HG03064 (cell line): ENCODE measurements around the gene PTGR3.

ENCODE experiments used
- ATAC-seq: cut with Tn5 transposase; IDR thresholded peaks from one replicate; pipeline ENCODE4 v1.9.1; 2021; ENCODE audit warnings: low read depth; ENCODE audit not compliant: unreplicated experiment

The PTGR3 gene

GRCh38 chr18:75216212-75216910, 7.4 kb upstream of the PTGR3 start:
- ATAC-seq, result no peak

DNA sequence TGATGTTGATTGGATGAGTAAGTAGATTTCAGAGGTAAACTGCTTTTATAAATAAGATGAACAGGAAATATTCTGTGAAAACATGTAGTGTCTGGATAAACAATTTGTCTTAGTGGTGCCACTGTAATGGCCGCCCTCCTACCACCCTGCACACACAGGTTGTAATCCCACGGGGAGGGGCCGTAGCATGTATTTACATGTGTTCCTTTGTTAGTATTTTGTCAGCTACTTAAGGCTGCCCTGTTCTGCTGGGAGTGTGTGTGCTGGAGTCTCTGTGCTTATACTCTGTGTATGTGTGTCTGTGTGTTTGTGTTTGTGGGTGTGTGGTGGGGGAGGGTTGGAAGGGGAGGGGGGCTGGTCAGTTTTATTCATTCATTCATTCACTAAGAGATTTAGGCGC, 6.7 kb upstream of the PTGR3 start:
- ATAC-seq, result no peak

GRCh38 chr18:75214766-75215510, 6.0 kb upstream of the PTGR3 start:
- no peak for ATAC-seq

DNA sequence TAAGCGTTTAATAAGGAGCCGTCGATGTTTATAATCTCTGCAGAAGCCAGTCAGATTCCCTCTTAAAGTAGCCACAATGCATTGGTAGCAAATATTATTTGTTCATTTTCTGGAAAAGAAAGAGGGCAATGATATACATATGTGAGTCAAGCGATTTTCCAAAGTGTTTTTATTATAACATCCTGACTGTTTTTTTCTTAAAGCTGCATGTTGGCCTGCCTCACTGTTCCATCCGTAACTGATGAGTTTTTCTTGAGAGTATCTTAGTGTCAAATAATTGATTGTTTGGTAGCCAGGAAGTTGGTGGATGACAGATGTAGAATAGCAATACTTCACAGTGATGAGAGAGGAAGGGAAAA, 5.4 kb upstream of the PTGR3 start:
- ATAC-seq, result no peak

GRCh38 chr18:75213611-75214331, 4.8 kb upstream of the PTGR3 start:
- ATAC-seq, result no peak

- no peak for ATAC-seq
Observed at GRCh38 chr18:75212751-75213090, 3.8 kb upstream of the PTGR3 start.

DNA sequence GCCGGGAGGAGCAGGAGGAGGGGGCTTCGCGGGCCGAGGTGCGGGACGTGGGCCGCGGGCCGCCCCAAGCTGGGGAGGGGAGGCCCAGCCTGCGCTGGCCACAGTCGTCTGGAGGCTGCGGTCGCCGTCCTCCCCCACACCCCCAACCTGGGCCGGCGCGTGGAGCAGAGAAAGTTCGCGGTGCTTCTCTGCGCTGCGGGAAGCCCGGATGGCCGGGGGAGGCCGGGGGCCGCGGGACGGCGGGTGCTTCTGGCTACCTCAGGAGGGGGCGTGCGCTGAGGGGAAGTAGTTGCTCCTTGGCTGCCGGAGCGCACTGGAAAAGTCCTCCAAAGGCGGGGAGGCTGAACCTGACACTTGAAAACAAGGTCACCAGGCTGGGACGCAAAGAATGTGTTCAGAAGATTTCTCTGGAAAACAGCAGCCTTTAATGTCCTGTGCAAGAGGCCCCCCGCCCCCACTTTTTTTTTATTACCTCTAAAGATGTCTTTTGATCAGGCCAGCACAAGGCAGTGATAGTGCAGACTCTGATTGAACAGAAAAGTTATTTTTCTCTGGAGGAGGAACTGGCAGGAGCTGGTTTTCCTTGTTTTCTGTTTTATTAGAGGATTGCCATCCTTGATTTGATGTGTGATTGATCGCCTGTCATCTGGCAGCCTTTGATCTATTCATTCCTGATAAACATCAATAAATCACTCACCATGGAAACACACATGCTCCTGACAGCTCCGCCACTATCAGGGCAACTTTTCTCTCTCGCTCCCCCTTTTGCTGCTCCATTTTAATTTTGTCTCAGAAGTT, 3.2 kb upstream of the PTGR3 start:
- no peak for ATAC-seq

- no peak for ATAC-seq
Observed at GRCh38 chr18:75211626-75211952, 2.6 kb upstream of the PTGR3 start.

- no peak for ATAC-seq
Observed at GRCh38 chr18:75211002-75211621, 2.2 kb upstream of the PTGR3 start.

- no peak for ATAC-seq
Observed at GRCh38 chr18:75210274-75211001, 1.5 kb upstream of the PTGR3 start, which contains the start of gene TSHZ1. TSHZ1 (plus strand) TSS chr18:75210797; CDS start chr18:75211877, 1,080 bp downstream.

DNA sequence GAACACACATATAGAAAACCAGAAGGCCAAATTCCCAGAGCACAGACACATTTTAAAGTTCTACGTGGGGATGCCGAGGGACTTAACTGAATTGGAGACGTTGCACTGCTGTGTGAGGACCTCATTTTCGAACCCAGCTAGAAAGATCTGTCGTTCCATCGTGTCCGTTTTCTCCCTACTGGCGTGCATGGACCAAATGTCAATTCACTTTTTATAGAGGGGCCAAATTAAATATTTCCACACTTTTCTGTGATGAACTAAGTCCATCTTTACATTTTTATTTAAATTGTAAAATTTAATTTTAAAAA, 966 bp upstream of the PTGR3 start:
- no peak for ATAC-seq

GRCh38 chr18:75208836-75209128, 157 bp downstream of the PTGR3 start:
- peak; percentile 17 for ATAC-seq

DNA sequence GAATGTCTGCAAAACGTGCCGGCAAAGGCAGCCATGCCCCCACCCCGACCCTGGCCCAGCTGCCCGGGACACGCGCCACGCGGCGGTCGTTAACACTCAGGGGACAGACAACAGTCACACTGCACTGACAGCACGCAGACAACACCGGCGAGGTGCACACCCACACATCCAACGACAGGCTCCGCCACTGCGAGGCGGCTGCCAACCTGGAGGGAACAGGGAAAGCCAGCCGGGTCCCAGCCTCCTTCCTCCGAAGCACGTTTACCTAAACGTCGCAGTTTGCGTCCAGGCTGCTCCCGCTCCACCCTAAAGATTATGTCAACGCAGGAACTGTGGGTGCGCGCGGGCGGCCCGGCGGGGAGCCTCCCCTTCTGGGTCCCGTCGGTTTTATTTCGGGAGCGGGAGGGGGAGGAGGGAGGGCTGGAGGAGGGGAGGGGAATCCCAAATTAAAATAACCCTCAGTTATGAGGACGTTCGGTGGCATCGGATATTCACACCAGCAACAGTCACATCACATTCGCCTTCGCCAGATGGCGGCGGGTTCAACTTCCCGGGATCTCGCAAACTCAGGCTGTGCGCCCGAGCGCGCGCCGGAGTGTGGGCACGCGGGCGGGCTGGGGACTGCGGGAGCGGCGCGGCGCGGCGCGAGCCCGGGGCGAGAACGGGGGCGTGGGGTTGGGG, 644 bp downstream of the PTGR3 start:
- peak; percentile 12 for ATAC-seq

DNA sequence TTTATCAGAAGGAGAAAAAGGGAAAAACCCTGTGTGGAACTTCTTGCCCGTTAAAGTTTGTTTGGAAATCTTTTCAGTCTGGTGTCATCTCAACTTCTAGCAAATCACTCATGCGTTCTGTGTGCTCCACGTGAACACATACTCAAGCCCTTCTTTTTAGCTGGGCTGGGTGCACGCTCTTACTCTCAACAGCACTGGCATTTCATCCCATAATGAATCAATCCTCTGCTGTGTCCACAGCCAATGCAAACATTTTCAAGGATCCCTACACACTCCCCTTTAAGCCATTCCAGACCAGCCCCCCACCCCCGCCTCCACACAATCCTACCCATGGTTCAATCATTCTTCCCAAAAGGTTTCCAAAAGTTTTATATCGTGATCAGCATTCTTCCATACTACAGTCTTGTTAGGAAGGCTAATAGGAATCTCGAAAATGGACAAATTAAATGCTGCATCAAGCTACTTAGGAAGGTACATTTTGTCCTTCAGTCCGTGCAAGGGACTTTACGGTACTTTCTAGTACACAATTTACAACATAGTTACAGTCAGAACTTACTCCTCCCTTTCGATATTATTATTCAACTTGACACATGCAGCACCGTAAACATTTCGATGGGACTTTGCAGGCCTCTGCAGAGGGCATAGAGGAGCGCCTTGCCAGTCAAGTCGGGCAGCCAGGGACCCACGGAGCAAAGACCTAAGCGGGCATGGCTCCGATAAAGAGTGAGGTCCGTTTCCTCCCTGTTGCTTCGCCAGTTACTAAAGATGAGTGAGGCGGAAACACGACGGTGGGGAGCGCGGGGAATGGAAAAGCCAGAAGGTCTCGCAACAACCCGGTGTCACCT, 1.4 kb downstream of the PTGR3 start:
- ATAC-seq, result peak; percentile 2

DNA sequence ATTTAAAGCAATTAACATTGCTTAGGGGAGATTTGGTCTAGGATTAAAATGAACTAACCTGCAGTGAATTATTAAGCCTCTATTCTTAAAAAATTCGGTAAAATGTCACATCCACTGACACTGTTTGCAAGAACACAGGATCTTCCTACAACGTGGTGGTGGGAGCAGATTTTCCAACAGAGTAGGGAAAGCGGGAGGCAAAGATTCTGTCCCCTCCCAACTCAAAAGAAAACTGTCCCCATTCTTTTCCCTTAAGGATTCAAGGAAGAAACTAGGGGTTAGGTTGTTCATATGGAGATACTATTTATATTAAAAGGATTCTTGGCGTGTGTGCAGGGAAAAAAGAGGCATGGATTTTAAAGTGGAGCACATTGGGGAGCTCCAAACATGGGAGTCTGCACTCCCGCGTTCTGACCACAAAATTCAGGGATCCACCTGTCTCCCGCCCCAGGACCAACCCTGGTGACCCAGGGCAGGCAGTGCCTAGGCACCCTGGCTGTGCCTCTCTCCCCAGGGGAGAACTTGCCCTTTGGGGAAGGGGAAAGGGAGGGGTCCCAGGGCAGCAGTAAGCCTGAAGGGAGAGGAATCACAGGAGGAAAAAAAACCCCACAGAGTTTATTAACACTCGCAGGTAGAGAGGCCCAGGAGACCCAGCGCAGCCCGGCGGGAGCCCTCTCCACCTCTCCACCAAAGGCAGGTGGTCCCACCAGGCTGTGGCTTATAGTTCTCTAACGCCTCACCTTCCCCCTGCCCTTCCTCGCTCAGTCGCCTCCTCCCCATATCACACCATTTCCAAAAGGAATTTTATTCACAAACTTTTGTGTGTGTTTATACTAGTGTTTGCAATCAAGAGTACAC, 2.3 kb downstream of the PTGR3 start:
- no peak for ATAC-seq

- ATAC-seq, result no peak
Observed at GRCh38 chr18:75205514-75206132, 3.3 kb downstream of the PTGR3 start.

- ATAC-seq, result no peak
Observed at GRCh38 chr18:75204732-75205513, 4.0 kb downstream of the PTGR3 start.
